Gastroesophageal sphincter (tissue), 3 donors: Measurements from ENCODE around the gene PACRG.

Experiments used
- POLR2A ChIP-seq, 2 donors: fragments of 450-650 bp; IDR thresholded peaks; one replicate each; pipeline ENCODE4 v1.6.1; 2017; ENCODE audit warnings: antibody characterized with exemption in 2 of 2, mild to moderate bottlenecking in 2 of 2, moderate library complexity in 1 of 2
- TF ChIP-seq, protein P1 (sequence below), 4 experiments: fragments of 200-600 bp in 2 of 4; fragments of 450-650 bp in 2 of 4; sonication (generic) in 1 of 4; IDR thresholded peaks; one replicate each; pipeline ENCODE4 v1.5.1; 2017 to 2019; ENCODE audit warnings: antibody characterized with exemption in 4 of 4, mild to moderate bottlenecking in 2 of 4, moderate library complexity in 2 of 4

- TF ChIP-seq POLR2A (IDR thresholded peaks at IDR 0.05), result no peak
- TF ChIP-seq, protein P1, sequence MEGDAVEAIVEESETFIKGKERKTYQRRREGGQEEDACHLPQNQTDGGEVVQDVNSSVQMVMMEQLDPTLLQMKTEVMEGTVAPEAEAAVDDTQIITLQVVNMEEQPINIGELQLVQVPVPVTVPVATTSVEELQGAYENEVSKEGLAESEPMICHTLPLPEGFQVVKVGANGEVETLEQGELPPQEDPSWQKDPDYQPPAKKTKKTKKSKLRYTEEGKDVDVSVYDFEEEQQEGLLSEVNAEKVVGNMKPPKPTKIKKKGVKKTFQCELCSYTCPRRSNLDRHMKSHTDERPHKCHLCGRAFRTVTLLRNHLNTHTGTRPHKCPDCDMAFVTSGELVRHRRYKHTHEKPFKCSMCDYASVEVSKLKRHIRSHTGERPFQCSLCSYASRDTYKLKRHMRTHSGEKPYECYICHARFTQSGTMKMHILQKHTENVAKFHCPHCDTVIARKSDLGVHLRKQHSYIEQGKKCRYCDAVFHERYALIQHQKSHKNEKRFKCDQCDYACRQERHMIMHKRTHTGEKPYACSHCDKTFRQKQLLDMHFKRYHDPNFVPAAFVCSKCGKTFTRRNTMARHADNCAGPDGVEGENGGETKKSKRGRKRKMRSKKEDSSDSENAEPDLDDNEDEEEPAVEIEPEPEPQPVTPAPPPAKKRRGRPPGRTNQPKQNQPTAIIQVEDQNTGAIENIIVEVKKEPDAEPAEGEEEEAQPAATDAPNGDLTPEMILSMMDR (IDR thresholded peaks at IDR 0.05), result no peak
Observed at GRCh38 chr6:163162007-163162873, 434.5 kb downstream of the PACRG start.
